ENCODE results near the gene PCDHA12.

PCDHA12 gene

GRCh38 chr5:140883927-140884697 is 9.0 kb downstream of the PCDHA12 start:
- POLR2A ChIA-PET = no interaction called here

GRCh38 chr5:140916325-140916724 is 41.2 kb downstream of the PCDHA12 start:
- no peak overlapping the region for H3K4me3 ChIP-seq (ENCODE audit: control insufficient read depth in 1 of 7, extremely low read depth in 1 of 7, insufficient read depth in 4 of 7, low read depth in 2 of 7, low read length in 6 of 7)
- no peaks in the 10 kb centered on the region for H3K4me1 ChIP-seq (ENCODE audit: control extremely low read depth in 1 of 4, control insufficient read depth in 4 of 4, insufficient read depth in 4 of 4, low read length in 3 of 4)
- H3K27me3 ChIP-seq (replicated peaks in 2 of 5; ENCODE audit: control insufficient read depth in 4 of 5, insufficient read depth in 5 of 5, low read length in 4 of 5) = no peaks in the 10 kb centered on the region
- H3K27ac ChIP-seq (ENCODE audit: insufficient read depth in 1 of 2, low read depth in 1 of 2, low read length in 2 of 2, poor library complexity in 1 of 2, severe bottlenecking in 2 of 2) = no peak overlapping the region
- POLR2A ChIA-PET = no interaction called here
- CTCF ChIA-PET = no interaction called here
- no peak for DNase-seq
- H3K36me3 ChIP-seq (ENCODE audit: control insufficient read depth in 4 of 4, insufficient read depth in 4 of 4, low read length in 3 of 4) = no peaks in the 10 kb centered on the region
- WGBS (ENCODE audit: insufficient coverage) = 100% methylated on average over 1 of the region's 1 CpG
- peaks cover 0 to 22% (median 0%) of the 10 kb centered on the region in 5 experiments for H3K9me3 ChIP-seq (ENCODE audit: control extremely low read depth in 1 of 5, control insufficient read depth in 4 of 5, insufficient read depth in 2 of 5, low read depth in 1 of 5, low read length in 4 of 5)

More at GRCh38 chr5:140883927-140884697, 9.0 kb downstream of the PCDHA12 start:
- Histone ChIP-seq H3K36me3 (ENCODE audit: control insufficient read depth in 4 of 4, insufficient read depth in 4 of 4, low read length in 3 of 4) (peaks cover 0 to 2% (median 0%) of the 10 kb centered on the region in 4 experiments), H3K4me1 (ENCODE audit: control extremely low read depth in 1 of 4, control insufficient read depth in 4 of 4, insufficient read depth in 4 of 4, low read length in 3 of 4) (no peaks in the 10 kb centered on the region), H3K9me3 (ENCODE audit: control extremely low read depth in 1 of 5, control insufficient read depth in 4 of 5, insufficient read depth in 2 of 5, low read depth in 1 of 5, low read length in 4 of 5) (peaks cover 5 to 45% (median 27%) of the 10 kb centered on the region in 5 experiments), H3K4me3 (ENCODE audit: control insufficient read depth in 1 of 7, extremely low read depth in 1 of 7, insufficient read depth in 4 of 7, low read depth in 2 of 7, low read length in 6 of 7) (no peak overlapping the region), H3K27ac (ENCODE audit: insufficient read depth in 1 of 2, low read depth in 1 of 2, low read length in 2 of 2, poor library complexity in 1 of 2, severe bottlenecking in 2 of 2) (no peak overlapping the region), H3K27me3 (replicated peaks in 2 of 5; ENCODE audit: control insufficient read depth in 4 of 5, insufficient read depth in 5 of 5, low read length in 4 of 5) (peaks cover 3 to 26% (median 8%) of the 10 kb centered on the region in 5 experiments)
- 43% methylated on average over 75 of the region's 79 CpGs for WGBS (ENCODE audit: insufficient coverage)
- no peak for DNase-seq
- CTCF ChIA-PET = no interaction called here

GRCh38 chr5:140923601-140924000 is 48.5 kb downstream of the PCDHA12 start:
- Histone ChIP-seq H3K27ac (ENCODE audit: insufficient read depth in 1 of 2, low read depth in 1 of 2, low read length in 2 of 2, poor library complexity in 1 of 2, severe bottlenecking in 2 of 2) (no peak overlapping the region), H3K4me1 (ENCODE audit: control extremely low read depth in 1 of 4, control insufficient read depth in 4 of 4, insufficient read depth in 4 of 4, low read length in 3 of 4) (peaks cover 0 to 16% (median 6%) of the 10 kb centered on the region in 4 experiments), H3K4me3 (ENCODE audit: control insufficient read depth in 1 of 7, extremely low read depth in 1 of 7, insufficient read depth in 4 of 7, low read depth in 2 of 7, low read length in 6 of 7) (no peak overlapping the region), H3K27me3 (replicated peaks in 2 of 5; ENCODE audit: control insufficient read depth in 4 of 5, insufficient read depth in 5 of 5, low read length in 4 of 5) (peaks cover 3 to 47% (median 27%) of the 10 kb centered on the region in 5 experiments), H3K9me3 (ENCODE audit: control extremely low read depth in 1 of 5, control insufficient read depth in 4 of 5, insufficient read depth in 2 of 5, low read depth in 1 of 5, low read length in 4 of 5) (peaks cover 0 to 24% (median 15%) of the 10 kb centered on the region in 5 experiments), H3K36me3 (ENCODE audit: control insufficient read depth in 4 of 4, insufficient read depth in 4 of 4, low read length in 3 of 4) (no peaks in the 10 kb centered on the region)
- ChIA-PET CTCF (no interaction called here), POLR2A (no interaction called here)
- WGBS (ENCODE audit: insufficient coverage) = no CpG with 5 or more reads among the region's 4 CpGs
- DNase-seq = no peak

- peak within 1 kb of the TSS in 6 of 7 experiments; percentile 3 to 66 (median 42) for H3K4me3 ChIP-seq (ENCODE audit: control insufficient read depth in 1 of 7, extremely low read depth in 1 of 7, insufficient read depth in 4 of 7, low read depth in 2 of 7, low read length in 6 of 7)
- H3K9me3 ChIP-seq (ENCODE audit: control extremely low read depth in 1 of 5, control insufficient read depth in 4 of 5, insufficient read depth in 2 of 5, low read depth in 1 of 5, low read length in 4 of 5) = peaks cover 0 to 24% (median 15%) of the 10 kb centered on the region in 5 experiments
- H3K36me3 ChIP-seq (ENCODE audit: control insufficient read depth in 4 of 4, insufficient read depth in 4 of 4, low read length in 3 of 4) = no peaks in the 10 kb centered on the region
- 3% methylated on average over 36 of the region's 41 CpGs for WGBS (ENCODE audit: insufficient coverage)
- H3K27me3 ChIP-seq (replicated peaks in 2 of 5; ENCODE audit: control insufficient read depth in 4 of 5, insufficient read depth in 5 of 5, low read length in 4 of 5) = peaks cover 4 to 56% (median 29%) of the 10 kb centered on the region in 5 experiments
- H3K4me1 ChIP-seq (ENCODE audit: control extremely low read depth in 1 of 4, control insufficient read depth in 4 of 4, insufficient read depth in 4 of 4, low read length in 3 of 4) = peaks cover 0 to 16% (median 6%) of the 10 kb centered on the region in 4 experiments
- ChIA-PET POLR2A (no interaction called here), CTCF (no interaction called here)
- no peak for DNase-seq
- H3K27ac ChIP-seq (ENCODE audit: insufficient read depth in 1 of 2, low read depth in 1 of 2, low read length in 2 of 2, poor library complexity in 1 of 2, severe bottlenecking in 2 of 2) = no peak within 1 kb of the TSS
Measured at GRCh38 chr5:140925806-140926442, 50.8 kb downstream of the PCDHA12 start, which contains the start of gene PCDHAC1. Gene PCDHAC1 (plus strand): TSS chr5:140926299. CDS start chr5:140926893, 594 bp downstream.

- Histone ChIP-seq H3K4me3 (ENCODE audit: control insufficient read depth in 1 of 7, extremely low read depth in 1 of 7, insufficient read depth in 4 of 7, low read depth in 2 of 7, low read length in 6 of 7) (peak overlapping the region in 5 of 7 experiments; percentile 40 to 66 (median 44)), H3K9me3 (ENCODE audit: control extremely low read depth in 1 of 5, control insufficient read depth in 4 of 5, insufficient read depth in 2 of 5, low read depth in 1 of 5, low read length in 4 of 5) (peaks cover 0 to 24% (median 15%) of the 10 kb centered on the region in 5 experiments), H3K27me3 (replicated peaks in 2 of 5; ENCODE audit: control insufficient read depth in 4 of 5, insufficient read depth in 5 of 5, low read length in 4 of 5) (peaks cover 4 to 56% (median 29%) of the 10 kb centered on the region in 5 experiments), H3K36me3 (ENCODE audit: control insufficient read depth in 4 of 4, insufficient read depth in 4 of 4, low read length in 3 of 4) (no peaks in the 10 kb centered on the region), H3K27ac (ENCODE audit: insufficient read depth in 1 of 2, low read depth in 1 of 2, low read length in 2 of 2, poor library complexity in 1 of 2, severe bottlenecking in 2 of 2) (no peak overlapping the region), H3K4me1 (ENCODE audit: control extremely low read depth in 1 of 4, control insufficient read depth in 4 of 4, insufficient read depth in 4 of 4, low read length in 3 of 4) (peaks cover 0 to 16% (median 6%) of the 10 kb centered on the region in 4 experiments)
- WGBS (ENCODE audit: insufficient coverage) = 2% methylated on average over 63 of the region's 74 CpGs
- ChIA-PET CTCF (interaction anchor here (1.0 kb wide), 1 partner anchor 27 kb away, joined by 3 read pairs; no protein-coding TSS in a partner anchor), POLR2A (no interaction called here)
- DNase-seq = peak; percentile 9 to 53 (median 44)
Measured at GRCh38 chr5:140926443-140927227, 51.5 kb downstream of the PCDHA12 start.

- Histone ChIP-seq H3K4me1 (ENCODE audit: control extremely low read depth in 1 of 4, control insufficient read depth in 4 of 4, insufficient read depth in 4 of 4, low read length in 3 of 4) (peaks cover 0 to 16% (median 6%) of the 10 kb centered on the region in 4 experiments), H3K27ac (ENCODE audit: insufficient read depth in 1 of 2, low read depth in 1 of 2, low read length in 2 of 2, poor library complexity in 1 of 2, severe bottlenecking in 2 of 2) (no peak overlapping the region), H3K36me3 (ENCODE audit: control insufficient read depth in 4 of 4, insufficient read depth in 4 of 4, low read length in 3 of 4) (no peaks in the 10 kb centered on the region), H3K9me3 (ENCODE audit: control extremely low read depth in 1 of 5, control insufficient read depth in 4 of 5, insufficient read depth in 2 of 5, low read depth in 1 of 5, low read length in 4 of 5) (peaks cover 0 to 24% (median 15%) of the 10 kb centered on the region in 5 experiments), H3K4me3 (ENCODE audit: control insufficient read depth in 1 of 7, extremely low read depth in 1 of 7, insufficient read depth in 4 of 7, low read depth in 2 of 7, low read length in 6 of 7) (peak overlapping the region in 5 of 7 experiments; percentile 21 to 66 (median 40)), H3K27me3 (replicated peaks in 2 of 5; ENCODE audit: control insufficient read depth in 4 of 5, insufficient read depth in 5 of 5, low read length in 4 of 5) (peaks cover 4 to 56% (median 29%) of the 10 kb centered on the region in 5 experiments)
- ChIA-PET CTCF (interaction anchor here (1.0 kb wide), 1 partner anchor 26 kb away, joined by 3 read pairs; no protein-coding TSS in a partner anchor), POLR2A (no interaction called here)
- WGBS (ENCODE audit: insufficient coverage) = 9% methylated on average over 25 of the region's 26 CpGs
- DNase-seq = no peak
Measured at GRCh38 chr5:140927228-140927573, 52.1 kb downstream of the PCDHA12 start.
